K562 (cell line): Measurements from ENCODE around the gene MOB1A. TPM values are rescaled to one million over a fixed set of nuclear protein-coding genes. Genes with fewer than 3 reads are reported as not detected.
A peak's percentile ranks its signal among the peaks of the same experiment; 100 is the strongest.

Experiments
- CBX3 ChIP-seq, 2 experiments: IDR thresholded peaks; 1 replicate in 1 of 2; 2 replicates in 1 of 2; pipeline ENCODE4 v1.6.1; 2012; ENCODE audit warnings: inconsistent platforms in 2 of 2, low read length in 2 of 2, borderline replicate concordance in 1 of 2, control low read depth in 1 of 2
- CCNT2 ChIP-seq: IDR thresholded peaks from 2 replicates; pipeline ENCODE4 v1.6.1; 2011; ENCODE audit warnings: borderline replicate concordance, low read depth, mild to moderate bottlenecking, moderate library complexity, mixed read lengths, low read length; ENCODE audit not compliant: insufficient read length; ENCODE audit errors: extremely low read depth
- ELK3 ChIP-seq: fragments of 450-650 bp; formaldehyde crosslinking; IDR thresholded peaks from 2 replicates; pipeline ENCODE4 v1.4.0; 2020; ENCODE audit warnings: mild to moderate bottlenecking
- ETV1 ChIP-seq: fragments of 450-650 bp; conservative IDR thresholded peaks from 2 replicates; pipeline ENCODE4 v1.6.1; 2016; ENCODE audit warnings: missing genetic modification characterization, control low read depth, low read depth, missing compliant biosample characterization
- HOMEZ ChIP-seq: fragments of 250-450 bp; sonication (Bioruptor Pico); IDR thresholded peaks from 2 replicates; pipeline ENCODE4 v1.4.0; 2020; ENCODE audit warnings: mild to moderate bottlenecking, moderate library complexity
- IFI16 ChIP-seq: fragments of 250-450 bp; sonication (Bioruptor Pico); IDR thresholded peaks from 2 replicates; pipeline ENCODE4 v2.1.2; 2022; ENCODE audit warnings: mild to moderate bottlenecking, inconsistent platforms
- NELFE ChIP-seq: IDR thresholded peaks from 2 replicates; pipeline ENCODE4 v1.6.1; 2011; ENCODE audit warnings: mild to moderate bottlenecking; ENCODE audit not compliant: insufficient read depth, insufficient read length
- NFRKB ChIP-seq: fragments of 450-650 bp; IDR thresholded peaks from 2 replicates; pipeline ENCODE4 v1.6.1; 2016; ENCODE audit warnings: low read depth
- NRF1 ChIP-seq, 2 experiments: fragments of 450-650 bp; IDR thresholded peaks in 1 of 2; conservative IDR thresholded peaks in 1 of 2; 2 replicates each; pipeline ENCODE4 v1.6.1; 2014; ENCODE audit warnings: mild to moderate bottlenecking in 2 of 2
- RBM17 ChIP-seq: fragments of 200-400 bp; formaldehyde crosslinking; IDR thresholded peaks from 2 replicates; pipeline ENCODE4 v1.6.1; 2017; ENCODE audit warnings: low read depth, mild to moderate bottlenecking, low read length, borderline replicate concordance
- SOX6 ChIP-seq: fragments of 450-650 bp; IDR thresholded peaks from 2 replicates; pipeline ENCODE4 v1.6.1; 2014; ENCODE audit warnings: mild to moderate bottlenecking
- SRSF3 ChIP-seq: fragments of 200-400 bp; formaldehyde crosslinking; IDR thresholded peaks from 2 replicates; pipeline ENCODE4 v1.6.1; 2016; ENCODE audit warnings: mild to moderate bottlenecking, low read length, moderate library complexity; ENCODE audit not compliant: insufficient read depth
- ZBTB2 ChIP-seq: fragments of 450-650 bp; IDR thresholded peaks from 2 replicates; pipeline ENCODE4 v1.6.1; 2016; ENCODE audit warnings: antibody characterized with exemption
- ZBTB43 ChIP-seq: sonication (generic); formaldehyde crosslinking; IDR thresholded peaks from 2 replicates; pipeline ENCODE4 v1.8.0; 2023; ENCODE audit warnings: mild to moderate bottlenecking, missing genetic modification reagents
- ZFP1 ChIP-seq: fragments of 450-650 bp; formaldehyde crosslinking; IDR thresholded peaks from 2 replicates; pipeline ENCODE4 v1.4.0; 2020; ENCODE audit warnings: mild to moderate bottlenecking, mixed read lengths
- ZHX1 ChIP-seq: fragments of 150-350 bp; conservative IDR thresholded peaks from 2 replicates; pipeline ENCODE4 v1.6.1; 2014; ENCODE audit warnings: low read length
- ZSCAN32 ChIP-seq: fragments of 450-650 bp; formaldehyde crosslinking; IDR thresholded peaks from 2 replicates; pipeline ENCODE4 v1.4.0; 2020; ENCODE audit warnings: mild to moderate bottlenecking, moderate library complexity
- polyA plus RNA-seq, 8 experiments: library from polyadenylated mRNA; depleted of rRNA in 4 of 8; stranded (reverse) in 5 of 8; unstranded in 3 of 8; fragments of >200 nt; fragmentation: Nextera tagmentation in 2 of 8; fragmentation: Illumina TruSeq in 1 of 8; extraction: Ambion mirVana in 2 of 8; extraction: Trizol in 1 of 8; gene quantifications; 2 replicates each; pipeline versions ENCODE4 v1.2.1 to v1.2.3, GENCODE V29; 2011 to 2014; ENCODE audit warnings: inconsistent platforms in 1 of 8, missing spikeins in 1 of 8
- total RNA-seq, 7 experiments: library from RNA; depleted of rRNA in 6 of 7; stranded (reverse); fragments of >200 nt in 6 of 7; fragmentation: Illumina TruSeq in 2 of 7; extraction: Trizol in 2 of 7; gene quantifications; 2 replicates each; pipeline versions ENCODE4 v1.2.1 to v1.2.3, GENCODE V29; 2011 to 2021; ENCODE audit warnings: low replicate concordance in 1 of 7

Gene MOB1A
- total and polyA plus RNA-seq, 9 of the 15 experiments (the other 6 are each of a cell fraction or from before 2014, with no cell fraction given) = 24.8 to 100 (median 60.2) TPM

- peak in 1 of 2 experiments; percentile 28; a peak in 1 of 4 replicates for TF ChIP-seq NRF1 (conservative IDR thresholded peaks at IDR 0.05 in 1 of 2, IDR thresholded peaks at IDR 0.05 in 1 of 2)
- peak; percentile 99 for TF ChIP-seq ETV1 (tag)
- no peak for TF ChIP-seq IFI16 (CRISPR knock-in tag)
- TF ChIP-seq ZSCAN32 (CRISPR knock-in tag) = 0 out of 2 replicates have a peak, but pooled peaks have one; percentile 17
- no peak for TF ChIP-seq SRSF3
- TF ChIP-seq ZFP1 (CRISPR knock-in tag) = no peak
- TF ChIP-seq RBM17 = no peak
- no peak for TF ChIP-seq ZBTB2
- TF ChIP-seq CBX3 (IDR thresholded peaks at IDR 0.05; ENCODE audit: borderline replicate concordance in 1 of 2, low read length in 2 of 2) = peak in 1 of 2 experiments; percentile 88; a peak in 2 of 3 replicates
- TF ChIP-seq CCNT2 = peak; percentile 56
- no peak for TF ChIP-seq NELFE
- TF ChIP-seq HOMEZ (CRISPR knock-in tag) = peak; percentile 82; the same call in 1 of the 2 replicates
- TF ChIP-seq ZBTB43 (CRISPR knock-in tag) = no peak
- peak; percentile 98 for TF ChIP-seq NFRKB
- TF ChIP-seq ZHX1 = no peak; the same call in 1 of the 2 replicates
- no peak for TF ChIP-seq ELK3
- TF ChIP-seq SOX6 = peak; percentile 80
Observed at GRCh38 chr2:74119912-74120825, 58.5 kb downstream of the MOB1A start (continued).
